ENCODE results near the gene PHOSPHO2.
A peak's percentile ranks its signal among the peaks of the same experiment; 100 is the strongest.
"Not testable (repeated sequence)": the region's sequence is repeated elsewhere in the genome, so short reads cannot be mapped to it uniquely, and the experiment has no call there.

PHOSPHO2 gene

GRCh38 chr2:169684712-169685111 lies 9.6 kb upstream of the PHOSPHO2 start:
- DNase-seq = not testable (repeated sequence)

- not testable (repeated sequence) for DNase-seq
Measured at GRCh38 chr2:169686825-169687224, 7.4 kb upstream of the PHOSPHO2 start.

DNA sequence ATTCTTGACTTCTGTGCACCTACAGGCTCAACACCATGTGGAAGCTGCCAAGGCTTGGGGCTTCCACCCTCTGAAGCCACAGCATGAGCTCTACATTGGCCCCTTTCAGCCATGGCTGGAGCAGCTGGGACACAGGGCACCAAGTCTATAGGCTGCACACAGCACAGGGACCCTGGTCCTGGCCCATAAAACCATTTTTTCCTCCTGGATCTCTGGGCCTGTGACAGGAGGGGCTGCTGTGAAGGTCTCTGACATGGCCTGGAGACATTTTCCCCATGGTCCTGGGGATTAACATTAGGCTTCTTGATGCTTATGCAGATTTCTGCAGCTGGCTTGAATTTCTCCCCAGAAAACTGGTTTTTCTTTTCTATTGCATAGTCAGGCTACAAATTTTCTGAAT lies 6.3 kb upstream of the PHOSPHO2 start:
- DNase-seq = not testable (repeated sequence)

DNA sequence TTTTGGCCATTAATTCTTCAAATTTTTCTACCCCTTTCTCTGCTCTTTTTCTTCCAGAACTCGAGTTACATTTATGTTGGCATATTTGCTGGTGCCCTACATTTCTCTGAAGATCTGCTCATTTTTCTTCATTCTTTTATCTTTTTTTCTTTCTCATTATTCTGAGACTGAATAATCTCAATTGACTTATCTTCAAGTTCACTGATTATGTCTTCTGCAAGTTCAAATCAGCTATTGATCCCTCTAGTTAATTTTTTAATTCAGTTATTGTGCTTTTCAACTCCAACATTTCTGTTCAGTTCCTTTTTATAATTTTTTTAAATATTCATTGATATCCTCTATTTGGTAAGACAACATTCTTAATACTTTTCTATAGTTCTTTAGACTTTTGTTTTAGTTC lies 3.3 kb upstream of the PHOSPHO2 start:
- DNase-seq = no peak

GRCh38 chr2:169692718-169693117 lies 1.6 kb upstream of the PHOSPHO2 start:
- no peak for DNase-seq

GRCh38 chr2:169693360-169693759 lies 909 bp upstream of the PHOSPHO2 start:
- peak in 1 of 2 experiments; percentile 16 for DNase-seq

GRCh38 chr2:169694894-169695260 lies 608 bp downstream of the PHOSPHO2 start:
- DNase-seq = no peak

- no peak for DNase-seq
Measured at GRCh38 chr2:169696381-169696780, 2.1 kb downstream of the PHOSPHO2 start.

DNA sequence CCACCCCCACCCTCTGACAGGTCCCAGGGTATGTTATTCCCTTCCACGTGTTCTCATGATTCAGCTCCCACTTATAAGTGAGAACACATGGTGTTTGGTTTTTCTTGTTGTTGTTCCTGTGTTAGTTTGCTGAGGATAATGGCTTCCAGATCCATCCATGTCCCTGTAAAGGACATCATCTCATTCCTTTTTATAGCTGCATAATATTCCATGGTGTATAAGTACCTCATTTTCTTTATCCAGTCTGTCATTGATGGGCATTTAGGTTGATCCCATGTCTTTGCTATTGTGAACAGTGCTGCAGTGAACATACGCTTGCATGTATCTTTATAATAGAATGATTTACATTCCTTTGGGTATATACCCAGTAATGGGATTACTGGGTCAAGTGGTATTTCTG lies 4.9 kb downstream of the PHOSPHO2 start:
- DNase-seq = not testable (repeated sequence)

GRCh38 chr2:169702996-169703395 lies 8.7 kb downstream of the PHOSPHO2 start:
- no peak for DNase-seq

GRCh38 chr2:169704160-169704708 lies 10.0 kb downstream of the PHOSPHO2 start:
- DNase-seq = no peak

GRCh38 chr2:169705927-169706326 lies 11.7 kb downstream of the PHOSPHO2 start:
- DNase-seq = no peak

- DNase-seq = no peak
Measured at GRCh38 chr2:169707626-169708025, 13.4 kb downstream of the PHOSPHO2 start.

- DNase-seq = no peak
Measured at GRCh38 chr2:169709331-169709730, 15.1 kb downstream of the PHOSPHO2 start.

GRCh38 chr2:169709981-169710380 lies 15.7 kb downstream of the PHOSPHO2 start:
- no peak for DNase-seq

DNA sequence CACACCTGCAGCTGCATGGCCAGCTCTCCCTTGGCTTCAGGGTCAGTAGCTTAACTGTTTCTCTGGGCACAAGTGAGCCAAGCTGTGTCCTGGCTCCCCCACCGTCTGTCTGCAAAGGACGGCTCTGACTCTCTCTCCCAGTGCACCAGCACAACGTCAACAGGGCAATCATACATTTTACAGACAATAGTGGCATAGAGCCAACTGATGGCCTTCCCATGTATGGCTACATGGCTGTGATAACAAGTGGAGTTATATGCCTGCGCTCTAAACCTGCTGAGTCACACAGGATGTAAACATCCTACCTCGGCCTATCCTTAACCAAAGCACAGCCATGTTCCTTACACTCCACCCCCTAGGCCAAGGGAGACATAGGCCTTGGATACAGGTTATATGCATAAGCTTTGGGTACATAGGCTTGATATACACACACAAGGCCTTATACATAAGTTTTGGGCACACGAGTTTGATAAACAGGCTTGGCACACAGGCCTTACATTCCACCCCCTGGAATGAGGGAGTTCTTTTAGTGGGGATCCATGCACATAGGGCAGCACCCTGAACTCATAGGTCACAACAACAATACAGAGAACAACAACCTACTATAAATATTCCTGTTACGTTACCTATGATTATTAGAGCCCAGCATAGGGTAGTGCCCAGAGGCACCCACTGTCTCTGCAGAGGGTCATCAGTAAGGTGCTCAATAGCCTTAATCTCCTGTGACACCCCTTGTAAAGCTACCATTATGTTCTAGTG lies 17.7 kb downstream of the PHOSPHO2 start:
- DNase-seq = no peak

- no peak for DNase-seq
Measured at GRCh38 chr2:169712791-169713227, 18.5 kb downstream of the PHOSPHO2 start.

- no peak for DNase-seq
Measured at GRCh38 chr2:169713331-169713730, 19.1 kb downstream of the PHOSPHO2 start.

DNA sequence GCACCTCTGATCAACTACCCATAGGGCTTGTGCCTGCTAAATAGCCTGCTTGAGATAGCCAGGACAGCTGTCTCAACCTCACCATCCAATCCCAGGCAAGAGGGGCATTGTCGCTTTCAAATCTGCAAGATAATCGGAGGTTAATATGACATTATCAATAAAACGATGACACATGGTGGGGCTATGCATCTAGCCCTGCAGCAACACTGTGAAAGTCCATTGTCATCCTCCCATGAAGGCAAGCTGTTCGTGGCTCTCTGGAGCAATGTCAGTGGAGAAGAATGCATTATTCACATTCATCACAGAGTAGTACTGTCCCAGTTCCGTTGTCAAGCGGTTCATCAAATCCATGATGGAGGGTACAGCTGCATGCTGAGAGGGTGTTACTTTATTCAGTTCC lies 20.4 kb downstream of the PHOSPHO2 start:
- no peak for DNase-seq

DNA sequence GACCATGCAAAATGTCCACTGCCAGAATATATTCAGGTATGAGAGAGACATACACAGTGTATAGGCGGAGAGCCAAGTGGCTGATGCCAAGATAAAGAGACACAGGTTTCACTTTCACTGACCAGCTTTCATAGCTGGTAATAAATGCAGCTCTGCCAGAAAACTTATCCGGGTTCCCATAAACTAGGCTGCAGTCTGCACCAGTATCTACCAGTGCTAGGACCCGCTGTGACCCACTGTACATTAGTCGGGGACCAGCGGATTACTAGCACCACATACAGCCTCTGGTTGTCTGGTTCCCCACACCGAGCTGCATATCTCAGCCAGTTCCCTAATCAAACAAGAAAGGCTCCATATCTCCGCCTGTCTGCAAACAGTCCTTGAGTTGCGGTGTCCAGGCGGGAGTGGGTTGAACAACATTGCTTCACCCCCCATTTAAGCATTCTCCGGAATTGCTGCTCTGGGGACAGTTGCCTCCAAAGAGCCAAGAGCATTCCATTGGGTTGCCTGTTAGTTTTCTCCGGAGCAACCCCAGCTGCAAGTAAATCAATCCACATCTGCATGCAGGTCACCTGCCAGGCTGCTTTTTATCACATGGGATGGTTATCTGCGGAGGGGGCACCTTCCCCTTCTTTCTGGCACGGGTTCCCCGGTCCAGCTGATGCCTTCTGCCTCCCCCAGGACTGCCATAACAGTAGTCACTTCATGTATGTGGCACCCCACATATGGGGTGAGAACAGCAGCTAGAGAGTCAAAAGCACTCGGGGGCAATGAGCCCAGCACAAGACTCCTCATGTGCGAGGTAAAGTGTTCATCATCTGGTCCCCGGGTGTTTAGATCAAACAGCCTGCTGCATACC lies 21.3 kb downstream of the PHOSPHO2 start:
- DNase-seq = no peak

DNA sequence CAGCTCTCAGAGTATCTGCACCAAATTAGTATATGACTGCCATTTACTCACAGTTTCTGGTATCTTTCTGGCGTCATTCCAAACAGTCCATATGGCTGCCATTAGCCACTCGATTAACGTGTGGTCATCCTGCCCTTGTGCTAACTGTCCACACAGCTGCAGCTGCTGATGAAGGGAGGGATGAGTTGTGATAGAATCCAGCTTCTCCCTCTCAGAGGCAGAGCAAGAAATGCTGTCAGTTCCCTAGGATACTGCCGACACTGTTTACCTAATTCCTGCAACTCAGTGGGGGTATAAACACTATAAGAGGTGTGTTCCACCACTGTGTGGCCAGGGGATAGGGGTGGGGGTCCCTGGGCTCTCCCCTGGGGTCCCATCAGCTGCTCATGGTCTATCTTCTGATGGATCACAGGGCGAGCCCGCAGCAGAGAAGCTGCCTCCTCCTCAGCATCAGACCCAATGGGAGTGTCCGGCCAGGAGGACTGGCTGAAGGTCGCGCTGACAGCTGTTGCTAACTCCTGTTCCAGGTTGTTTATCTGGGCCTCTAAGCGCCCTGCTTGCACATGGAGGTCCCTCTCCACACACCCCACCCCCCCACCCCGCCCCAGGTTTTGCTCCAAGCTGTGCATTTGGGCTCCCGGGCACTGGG lies 22.1 kb downstream of the PHOSPHO2 start:
- no peak for DNase-seq

DNA sequence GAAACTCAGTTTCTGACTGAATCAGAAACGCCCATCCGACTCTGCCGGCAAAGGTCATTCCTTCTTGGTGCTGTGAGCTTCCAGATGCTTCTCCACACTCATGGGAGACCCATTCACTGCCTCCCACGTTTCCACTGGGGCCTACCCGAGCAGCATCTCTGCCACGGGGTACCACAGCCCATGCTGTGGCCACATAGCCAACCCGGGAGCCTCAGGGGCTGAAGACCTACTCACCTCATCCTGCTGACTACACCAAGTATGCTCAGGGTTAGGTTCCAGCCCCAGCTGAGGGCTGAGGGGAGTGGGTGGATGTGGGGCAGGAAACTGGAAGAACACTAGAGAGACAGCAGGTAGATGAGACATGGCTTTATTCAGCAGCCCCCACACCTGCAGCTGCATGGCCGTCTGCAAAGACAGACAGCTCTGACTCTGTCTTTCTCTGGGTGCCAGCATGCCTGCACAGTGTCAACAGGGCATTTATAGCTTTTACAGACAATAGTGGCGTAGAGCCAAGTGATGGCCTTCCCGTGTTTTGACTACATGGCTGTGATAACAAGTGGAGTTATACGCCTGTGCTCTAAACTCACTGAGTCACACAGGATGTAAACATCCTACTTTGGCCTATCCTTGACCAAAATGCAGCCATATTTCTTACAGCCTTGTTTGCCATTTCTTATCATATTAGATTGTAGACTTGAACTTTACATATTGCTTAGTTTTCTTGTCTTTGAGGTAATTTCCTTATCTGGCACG lies 22.8 kb downstream of the PHOSPHO2 start:
- no peak for DNase-seq

DNA sequence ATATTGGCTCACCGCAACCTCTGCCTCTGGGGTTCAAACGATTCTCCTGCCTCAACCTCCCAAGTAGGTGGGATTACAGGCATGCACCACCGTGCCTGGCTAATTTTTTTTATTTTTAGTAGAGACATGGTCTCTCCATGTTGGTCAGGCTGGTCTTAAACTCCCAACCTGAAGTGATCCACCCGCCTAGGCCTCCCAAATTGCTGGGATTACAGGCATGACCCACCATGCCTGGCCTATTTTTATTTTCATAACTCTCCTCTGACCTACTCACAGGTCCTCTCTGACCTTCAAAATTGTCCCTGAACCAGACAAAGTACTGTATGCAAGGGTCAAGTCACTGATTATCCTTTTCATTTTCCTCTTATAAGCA lies 23.4 kb downstream of the PHOSPHO2 start:
- no peak for DNase-seq
